HL-60 (cell line): ENCODE measurements around the gene TAS2R10.

Experiments
- CTCF ChIP-seq: IDR thresholded peaks from one replicate; pipeline ENCODE4 v1.5.1; 2011; ENCODE audit warnings: low read length, control low read depth, inconsistent platforms; ENCODE audit not compliant: insufficient read depth
- GABPA ChIP-seq: IDR thresholded peaks from 2 replicates; pipeline ENCODE4 v1.6.1; 2012; ENCODE audit warnings: low read depth
- POLR2AphosphoS5 ChIP-seq: IDR thresholded peaks from 2 replicates; pipeline ENCODE4 v1.6.1; 2012; ENCODE audit warnings: low read depth
- REST ChIP-seq: IDR thresholded peaks from 2 replicates; pipeline ENCODE4 v1.6.1; 2012; ENCODE audit warnings: low read depth; ENCODE audit not compliant: insufficient replicate concordance

- TF ChIP-seq CTCF (no peak), POLR2AphosphoS5 (no peak), REST (no peak), GABPA (no peak)
Measured at GRCh38 chr12:10861366-10861765, 35.2 kb upstream of the TAS2R10 start.
